ENCODE results near the gene ZNF705A. TPM values are rescaled to one million over a fixed set of nuclear protein-coding genes. Genes with fewer than 3 reads are reported as not detected.
A peak's percentile ranks its signal among the peaks of the same experiment; 100 is the strongest.
"Not testable (repeated sequence)": the region's sequence is repeated elsewhere in the genome, so short reads cannot be mapped to it uniquely, and the experiment has no call there.

Gene ZNF705A
- total RNA-seq, 6 experiments from 2014 or later = not detected

GRCh38 chr12:8127138-8127537 lies 29.7 kb upstream of the ZNF705A start:
- no peak overlapping the region for H3K4me3 ChIP-seq
- H3K27ac ChIP-seq = no peak overlapping the region
- no peak for TF ChIP-seq CTCF (IDR thresholded peaks at IDR 0.05)
- TF ChIP-seq POLR2A (IDR thresholded peaks at IDR 0.05) = no peak
- ATAC-seq (no peak), DNase-seq (no peak)
- no peaks in the 10 kb centered on the region for H3K27me3 ChIP-seq
- intact Hi-C loops (cut with DNase I) = no loop called here
- H3K9me3 ChIP-seq = no peaks in the 10 kb centered on the region
- WGBS (ENCODE audit: insufficient coverage, low coverage, low lambda C conversion rate, missing lambda C conversion rate) = 75% methylated on average over 3 of the region's 4 CpGs
- H3K4me1 ChIP-seq = no peaks in the 10 kb centered on the region
- no peaks in the 10 kb centered on the region for H3K36me3 ChIP-seq

- intact Hi-C loops (cut with DNase I); ATAC-seq: not testable (repeated sequence)
- 93% methylated on average over 7 of the region's 18 CpGs for WGBS (ENCODE audit: insufficient coverage, low coverage, low lambda C conversion rate, missing lambda C conversion rate)
Observed at GRCh38 chr12:8133636-8134397, 23.0 kb upstream of the ZNF705A start.

GRCh38 chr12:8134398-8134930 lies 22.4 kb upstream of the ZNF705A start:
- H3K36me3 ChIP-seq; intact Hi-C loops (cut with DNase I); H3K27me3 ChIP-seq; DNase-seq; H3K4me3 ChIP-seq; H3K9me3 ChIP-seq; H3K4me1 ChIP-seq; H3K27ac ChIP-seq: not testable (repeated sequence)
- WGBS (ENCODE audit: insufficient coverage, low coverage, low lambda C conversion rate, missing lambda C conversion rate) = 69% methylated on average over 2 of the region's 23 CpGs
- peak in 1 of 4 donors; percentile 36 for ATAC-seq

More at GRCh38 chr12:8133636-8134397, 23.0 kb upstream of the ZNF705A start:
- not testable (repeated sequence) for H3K4me3 ChIP-seq, DNase-seq, H3K4me1 ChIP-seq, H3K27ac ChIP-seq, H3K27me3 ChIP-seq, H3K36me3 ChIP-seq, H3K9me3 ChIP-seq

- DNase-seq; intact Hi-C loops (cut with DNase I); H3K27me3 ChIP-seq; H3K27ac ChIP-seq; ATAC-seq; H3K4me3 ChIP-seq; H3K36me3 ChIP-seq; H3K4me1 ChIP-seq; H3K9me3 ChIP-seq: not testable (repeated sequence)
- 92% methylated on average over 6 of the region's 8 CpGs for WGBS (ENCODE audit: insufficient coverage, low coverage, low lambda C conversion rate, missing lambda C conversion rate)
Observed at GRCh38 chr12:8141647-8142046, 15.2 kb upstream of the ZNF705A start.

GRCh38 chr12:8143261-8143660 lies 13.6 kb upstream of the ZNF705A start:
- TF ChIP-seq POLR2A (IDR thresholded peaks at IDR 0.05) (no peak), CTCF (IDR thresholded peaks at IDR 0.05) (no peak)
- no peak for ATAC-seq
- Histone ChIP-seq H3K27ac (no peak overlapping the region), H3K36me3 (no peaks in the 10 kb centered on the region), H3K4me3 (no peak overlapping the region), H3K27me3 (no peaks in the 10 kb centered on the region), H3K9me3 (no peaks in the 10 kb centered on the region), H3K4me1 (no peaks in the 10 kb centered on the region)
- no peak for DNase-seq
- intact Hi-C loops (cut with DNase I) = no loop called here

GRCh38 chr12:8145754-8146441 lies 10.9 kb upstream of the ZNF705A start:
- Histone ChIP-seq H3K27ac (no peak overlapping the region), H3K36me3 (no peaks in the 10 kb centered on the region), H3K4me1 (no peaks in the 10 kb centered on the region), H3K9me3 (no peaks in the 10 kb centered on the region), H3K27me3 (no peaks in the 10 kb centered on the region), H3K4me3 (no peak overlapping the region)
- TF ChIP-seq CTCF (IDR thresholded peaks at IDR 0.05) (no peak), POLR2A (IDR thresholded peaks at IDR 0.05) (no peak)
- intact Hi-C loops (cut with DNase I) = no loop called here
- WGBS (ENCODE audit: insufficient coverage, low coverage, low lambda C conversion rate, missing lambda C conversion rate) = 93% methylated on average over 2 of the region's 19 CpGs
- peak in 3 of 4 donors; percentile 12 to 49 (median 35) for ATAC-seq
- DNase-seq = no peak

Measured in right lobe of liver (tissue), 6 donors.